HG02678 (cell line): ENCODE data around the gene MTMR2.
A peak's percentile ranks its signal among the peaks of the same experiment; 100 is the strongest.
"Not testable (repeated sequence)": the region's sequence is repeated elsewhere in the genome, so short reads cannot be mapped to it uniquely, and the experiment has no call there.

Experiments used
- ATAC-seq: cut with Tn5 transposase; IDR thresholded peaks from one replicate; pipeline ENCODE4 v1.9.1; 2021; ENCODE audit warnings: mild to moderate bottlenecking, moderate library complexity; ENCODE audit not compliant: unreplicated experiment

MTMR2 gene

GRCh38 chr11:95829580-95830259, 94.2 kb downstream of the MTMR2 start:
- no peak for ATAC-seq

GRCh38 chr11:95827696-95828095, 96.2 kb downstream of the MTMR2 start:
- ATAC-seq, result no peak

- ATAC-seq, result no peak
Measured at GRCh38 chr11:95821640-95822039, 102.3 kb downstream of the MTMR2 start.

- no peak for ATAC-seq
Measured at GRCh38 chr11:95816037-95816436, 107.9 kb downstream of the MTMR2 start.

- ATAC-seq, result not testable (repeated sequence)
Measured at GRCh38 chr11:95811052-95811451, 112.9 kb downstream of the MTMR2 start.

- not testable (repeated sequence) for ATAC-seq
Measured at GRCh38 chr11:95806464-95806863, 117.4 kb downstream of the MTMR2 start.

GRCh38 chr11:95805869-95806268, 118.0 kb downstream of the MTMR2 start:
- ATAC-seq, result no peak

- no peak for ATAC-seq
Measured at GRCh38 chr11:95803973-95804372, 119.9 kb downstream of the MTMR2 start.

GRCh38 chr11:95802806-95803205, 121.1 kb downstream of the MTMR2 start:
- no peak for ATAC-seq

- no peak for ATAC-seq
Measured at GRCh38 chr11:95800438-95800837, 123.5 kb downstream of the MTMR2 start.

GRCh38 chr11:95799546-95799945, 124.4 kb downstream of the MTMR2 start:
- ATAC-seq, result no peak

- ATAC-seq, result no peak
Measured at GRCh38 chr11:95796501-95796900, 127.4 kb downstream of the MTMR2 start.

- ATAC-seq, result no peak
Measured at GRCh38 chr11:95795627-95796295, 128.1 kb downstream of the MTMR2 start.

- no peak for ATAC-seq
Measured at GRCh38 chr11:95794086-95794485, 129.8 kb downstream of the MTMR2 start.

- ATAC-seq, result no peak
Measured at GRCh38 chr11:95793116-95793515, 130.8 kb downstream of the MTMR2 start.

- ATAC-seq, result no peak
Measured at GRCh38 chr11:95792700-95793099, 131.2 kb downstream of the MTMR2 start.

- ATAC-seq, result no peak
Measured at GRCh38 chr11:95792200-95792599, 131.7 kb downstream of the MTMR2 start.

GRCh38 chr11:95791709-95792033, 132.2 kb downstream of the MTMR2 start:
- ATAC-seq, result no peak

- peak; percentile 6 for ATAC-seq
Measured at GRCh38 chr11:95790933-95791708, 132.8 kb downstream of the MTMR2 start.

- peak; percentile 66 for ATAC-seq
Measured at GRCh38 chr11:95790123-95790932, 133.6 kb downstream of the MTMR2 start, which contains the start of gene CEP57. TSS of gene CEP57 (plus strand) at chr11:95790498. CDS start at chr11:95790699, 201 bp downstream.

GRCh38 chr11:95789506-95790122, 134.3 kb downstream of the MTMR2 start, which contains the start of gene FAM76B:
TSS of gene FAM76B (minus strand) at chr11:95789782. CDS start at chr11:95789478, 304 bp downstream.
- peak; percentile 70 for ATAC-seq
